Thyroid gland (tissue), 4 donors: ENCODE results near the gene SYNPO. TPM values are rescaled to one million over a fixed set of nuclear protein-coding genes. Genes with fewer than 3 reads are reported as not detected.

ENCODE experiments used
- DNase-seq, 2 donors: peaks; one replicate each; pipeline ENCODE4 v3.0.0-alpha.2; 2019
- H3K27ac ChIP-seq, 3 donors: fragments of 200-600 bp; sonication (generic); 1 replicate in 2 of 3; 2 replicates in 1 of 3; pipeline ENCODE4 v1.5.1; 2016 to 2019; ENCODE audit warnings: mild to moderate bottlenecking in 1 of 3, moderate library complexity in 1 of 3
- H3K27me3 ChIP-seq: fragments of 200-600 bp; sonication (generic); one replicate; pipeline ENCODE4 v1.5.1; 2019
- H3K36me3 ChIP-seq, 2 donors: fragments of 200-600 bp; sonication (generic); one replicate each; pipeline ENCODE4 v1.5.1; 2016 to 2019
- H3K4me1 ChIP-seq, 2 donors: fragments of 200-600 bp; sonication (generic); one replicate each; pipeline ENCODE4 v1.5.1; 2017 to 2019
- H3K4me3 ChIP-seq, 3 donors: fragments of 200-600 bp; sonication (generic); replicated peaks in 1 of 3; 1 replicate in 2 of 3; 2 replicates in 1 of 3; pipeline ENCODE4 v1.5.1; 2016; ENCODE audit warnings: mild to moderate bottlenecking in 1 of 3
- H3K9me3 ChIP-seq: fragments of 200-600 bp; sonication (generic); one replicate; pipeline ENCODE4 v1.5.1; 2017
- CTCF ChIP-seq, 6 experiments: fragments of 200-600 bp in 3 of 6; fragments of 450-650 bp in 3 of 6; sonication (generic) in 3 of 6; IDR thresholded peaks; one replicate each; pipeline ENCODE4 v1.5.1; 2016 to 2019; ENCODE audit warnings: antibody characterized with exemption in 6 of 6, mild to moderate bottlenecking in 2 of 6, inconsistent platforms in 1 of 6, moderate library complexity in 1 of 6
- POLR2A ChIP-seq, 2 donors: fragments of 450-650 bp; IDR thresholded peaks; one replicate each; pipeline ENCODE4 v1.6.1; 2017; ENCODE audit warnings: antibody characterized with exemption in 2 of 2, mild to moderate bottlenecking in 2 of 2, moderate library complexity in 1 of 2
- WGBS, 2 donors: methylation state at CpG; one replicate each; pipeline ENCODE4 v1.1.5; 2017; 5-methylcytosine and 5-hydroxymethylcytosine counted together
- intact Hi-C: fragments of 100-400 bp; cut with DNase I; formaldehyde crosslinking; loops from one replicate; pipeline ENCODE4 v1.15.1; 2023
- total RNA-seq, 4 donors: library from RNA; depleted of rRNA; stranded (reverse); fragments of >200 nt; gene quantifications; one replicate each; pipeline ENCODE4 v1.2.3, GENCODE V29; 2016

Gene SYNPO
- total RNA-seq, 4 donors from 2014 or later, result 8.8 to 19.3 (median 14.1) TPM

GRCh38 chr5:150595466-150596031 is 44.9 kb upstream of the SYNPO start:
- no peaks in the 10 kb centered on the region for H3K27me3 ChIP-seq
- DNase-seq, result no peak
- no peak for TF ChIP-seq POLR2A (IDR thresholded peaks at IDR 0.05)
- no peak for TF ChIP-seq CTCF (IDR thresholded peaks at IDR 0.05)
- WGBS, 2 donors, result 68% methylated on average over 12 of the region's 12 CpGs
- peak overlapping the region in 1 of 3 donors; percentile 16 for H3K27ac ChIP-seq
- intact Hi-C loops, result no loop called here
- no peaks in the 10 kb centered on the region for H3K36me3 ChIP-seq
- no peak overlapping the region for H3K4me3 ChIP-seq
- peaks cover 0 to 48% of the 10 kb centered on the region in 2 donors for H3K4me1 ChIP-seq
- H3K9me3 ChIP-seq, result no peaks in the 10 kb centered on the region

GRCh38 chr5:150596313-150596712 is 44.1 kb upstream of the SYNPO start:
- H3K36me3 ChIP-seq, result no peaks in the 10 kb centered on the region
- H3K9me3 ChIP-seq, result no peaks in the 10 kb centered on the region
- DNase-seq, result no peak
- TF ChIP-seq CTCF (IDR thresholded peaks at IDR 0.05) (no peak), POLR2A (IDR thresholded peaks at IDR 0.05) (no peak)
- no peak overlapping the region for H3K4me3 ChIP-seq
- intact Hi-C loops, result no loop called here
- H3K27ac ChIP-seq, result peak overlapping the region in 2 of 3 donors; percentile 16 to 36
- 84 to 91% methylated on average over 9 of the region's 9 CpGs for WGBS, 2 donors
- peaks cover 0 to 40% of the 10 kb centered on the region in 2 donors for H3K4me1 ChIP-seq
- no peaks in the 10 kb centered on the region for H3K27me3 ChIP-seq

GRCh38 chr5:150596826-150597225 is 43.6 kb upstream of the SYNPO start:
- intact Hi-C loops, result no loop called here
- H3K27ac ChIP-seq, result peak overlapping the region in 2 of 3 donors; percentile 16 to 36

GRCh38 chr5:150598006-150598405 is 42.5 kb upstream of the SYNPO start:
- H3K9me3 ChIP-seq, result no peaks in the 10 kb centered on the region
- no peak overlapping the region for H3K4me3 ChIP-seq
- no peaks in the 10 kb centered on the region for H3K27me3 ChIP-seq
- no peak for DNase-seq
- WGBS, 2 donors, result 80 to 82% methylated on average over 9 to 10 of the region's 10 CpGs
- TF ChIP-seq POLR2A (IDR thresholded peaks at IDR 0.05) (no peak), CTCF (IDR thresholded peaks at IDR 0.05) (no peak)
- H3K36me3 ChIP-seq, result no peaks in the 10 kb centered on the region
- intact Hi-C loops, result no loop called here
- H3K4me1 ChIP-seq, result peaks cover 0 to 39% of the 10 kb centered on the region in 2 donors
- H3K27ac ChIP-seq, result peak overlapping the region in 1 of 3 donors; percentile 12

More at GRCh38 chr5:150596826-150597225, 43.6 kb upstream of the SYNPO start:
- Histone ChIP-seq H3K36me3 (no peaks in the 10 kb centered on the region), H3K9me3 (no peaks in the 10 kb centered on the region), H3K4me1 (peaks cover 0 to 39% of the 10 kb centered on the region in 2 donors), H3K4me3 (no peak overlapping the region), H3K27me3 (no peaks in the 10 kb centered on the region)
- no peak for TF ChIP-seq CTCF (IDR thresholded peaks at IDR 0.05)
- no peak for DNase-seq
- 79 to 94% methylated on average over 3 of the region's 3 CpGs for WGBS, 2 donors

- Histone ChIP-seq H3K9me3 (no peaks in the 10 kb centered on the region), H3K36me3 (no peaks in the 10 kb centered on the region), H3K4me1 (peaks cover 0 to 36% of the 10 kb centered on the region in 2 donors), H3K4me3 (no peak overlapping the region), H3K27me3 (no peaks in the 10 kb centered on the region), H3K27ac (peak overlapping the region in 2 of 3 donors; percentile 36 to 38)
- intact Hi-C loops, result no loop called here
- DNase-seq, result no peak
- WGBS, 2 donors, result 80 to 86% methylated on average over 12 of the region's 12 CpGs
- TF ChIP-seq CTCF (IDR thresholded peaks at IDR 0.05), result no peak
- no peak for TF ChIP-seq POLR2A (IDR thresholded peaks at IDR 0.05)
Observed at GRCh38 chr5:150598821-150599273, 41.6 kb upstream of the SYNPO start.
